ENCODE data around the gene CRISPLD2. TPM values are rescaled to one million over a fixed set of nuclear protein-coding genes. Genes with fewer than 3 reads are reported as not detected.

Gene CRISPLD2
- total and polyA plus RNA-seq, 10 donors = 7.9 to 271 (median 75.5) TPM

- peak overlapping the region in 7 of 8 donors; percentile 29 to 70 (median 49) for H3K27ac ChIP-seq
- H3K27me3 ChIP-seq (replicated peaks in 1 of 7) = no peaks in the 10 kb centered on the region
- H3K9me3 ChIP-seq = no peaks in the 10 kb centered on the region
- TF ChIP-seq CTCF (IDR thresholded peaks at IDR 0.05 in 8 of 11, conservative IDR thresholded peaks at IDR 0.05 in 3 of 11) (no peak), POLR2AphosphoS5 (IDR thresholded peaks at IDR 0.05) (no peak), POLR2A (IDR thresholded peaks at IDR 0.05) (no peak)
- no peak overlapping the region for H3K4me3 ChIP-seq
- peaks cover 11 to 38% (median 22%) of the 10 kb centered on the region in 6 donors for H3K4me1 ChIP-seq
- no peak for DNase-seq
- WGBS, 5 donors = 38 to 59% (median 46%) methylated on average over 9 of the region's 9 CpGs
- no peaks in the 10 kb centered on the region for H3K36me3 ChIP-seq
- intact Hi-C loops (cut with DNase I; ENCODE audit: low total_unique reads) = loop anchor here (5.0 kb wide), 1 partner anchor 196 kb away; no protein-coding TSS in a partner anchor
Measured at GRCh38 chr16:84953190-84953746, 133.5 kb downstream of the CRISPLD2 start.

DNA sequence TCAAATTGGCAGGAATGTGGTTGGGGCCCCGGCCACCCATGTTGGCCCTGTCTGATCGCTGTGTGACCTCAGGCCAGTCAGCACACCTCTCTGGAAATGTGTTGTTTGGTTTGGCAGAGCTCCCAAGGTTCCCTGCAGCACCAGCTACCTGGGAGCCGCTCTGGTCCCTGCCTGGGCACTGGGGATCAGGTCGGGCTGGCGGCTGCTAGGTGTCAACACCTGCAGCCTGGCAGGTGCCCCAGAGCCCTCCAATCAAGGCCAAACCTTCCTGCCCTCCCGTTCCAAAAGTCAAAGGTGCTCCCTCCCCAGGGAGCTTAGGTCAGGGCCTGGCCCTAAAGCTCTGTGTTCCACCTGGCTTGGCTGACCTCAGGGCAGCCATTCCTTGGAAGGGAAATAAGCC, 135.6 kb downstream of the CRISPLD2 start:
- Histone ChIP-seq H3K27me3 (replicated peaks in 1 of 7) (peaks cover 0 to 9% (median 0%) of the 10 kb centered on the region in 7 donors), H3K27ac (no peak overlapping the region), H3K9me3 (no peaks in the 10 kb centered on the region), H3K4me1 (peaks cover 11 to 33% (median 20%) of the 10 kb centered on the region in 6 donors), H3K36me3 (no peaks in the 10 kb centered on the region), H3K4me3 (no peak overlapping the region)
- no peak for TF ChIP-seq POLR2AphosphoS5 (IDR thresholded peaks at IDR 0.05)
- no peak for TF ChIP-seq POLR2A (IDR thresholded peaks at IDR 0.05)
- no peak for TF ChIP-seq CTCF (IDR thresholded peaks at IDR 0.05 in 8 of 11, conservative IDR thresholded peaks at IDR 0.05 in 3 of 11)
- WGBS, 5 donors = 58 to 100% (median 87%) methylated on average over 1 to 6 of the region's 6 CpGs
- intact Hi-C loops (cut with DNase I; ENCODE audit: low total_unique reads) = no loop called here
- DNase-seq = peak; percentile 62

- no peak for DNase-seq
- TF ChIP-seq POLR2AphosphoS5 (IDR thresholded peaks at IDR 0.05) (no peak), CTCF (IDR thresholded peaks at IDR 0.05 in 8 of 11, conservative IDR thresholded peaks at IDR 0.05 in 3 of 11) (no peak), POLR2A (IDR thresholded peaks at IDR 0.05) (no peak)
- Histone ChIP-seq H3K27ac (no peak overlapping the region), H3K36me3 (no peaks in the 10 kb centered on the region), H3K27me3 (replicated peaks in 1 of 7) (peaks cover 0 to 15% (median 0%) of the 10 kb centered on the region in 7 donors), H3K4me1 (peaks cover 10 to 19% (median 17%) of the 10 kb centered on the region in 6 donors), H3K9me3 (no peaks in the 10 kb centered on the region), H3K4me3 (no peak overlapping the region)
- intact Hi-C loops (cut with DNase I; ENCODE audit: low total_unique reads) = no loop called here
- 84 to 94% (median 89%) methylated on average over 5 of the region's 5 CpGs for WGBS, 5 donors
Measured at GRCh38 chr16:84957192-84957591, 137.4 kb downstream of the CRISPLD2 start.

DNA sequence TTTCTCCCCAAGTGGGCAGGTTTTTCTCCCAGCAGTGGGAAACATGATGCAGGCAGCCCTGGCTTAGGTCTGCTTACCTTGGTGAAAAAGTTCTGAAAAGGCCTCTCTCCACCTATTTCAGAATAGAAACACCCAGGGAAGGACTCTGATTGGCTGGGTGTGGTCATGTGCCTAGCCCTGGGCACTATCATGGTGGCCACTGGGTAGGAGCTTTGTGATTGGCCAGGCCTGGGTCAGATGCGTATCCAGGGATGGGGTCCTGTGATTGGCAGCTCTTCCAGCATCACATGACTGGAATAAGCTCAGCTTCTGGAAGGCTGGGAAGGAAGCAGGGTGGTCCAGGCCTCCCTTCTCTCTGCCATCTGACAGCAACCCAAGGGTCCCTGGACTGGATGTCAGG, 138.0 kb downstream of the CRISPLD2 start:
- intact Hi-C loops (cut with DNase I; ENCODE audit: low total_unique reads) = no loop called here
- no peak for TF ChIP-seq POLR2AphosphoS5 (IDR thresholded peaks at IDR 0.05)
- TF ChIP-seq POLR2A (IDR thresholded peaks at IDR 0.05) = no peak
- TF ChIP-seq CTCF (IDR thresholded peaks at IDR 0.05 in 8 of 11, conservative IDR thresholded peaks at IDR 0.05 in 3 of 11) = no peak
- Histone ChIP-seq H3K9me3 (no peaks in the 10 kb centered on the region), H3K27ac (no peak overlapping the region), H3K4me1 (peaks cover 4 to 13% (median 12%) of the 10 kb centered on the region in 6 donors), H3K27me3 (replicated peaks in 1 of 7) (peaks cover 0 to 19% (median 0%) of the 10 kb centered on the region in 7 donors), H3K4me3 (no peak overlapping the region), H3K36me3 (no peaks in the 10 kb centered on the region)
- 71 to 100% (median 96%) methylated on average over 1 of the region's 1 CpG for WGBS, 5 donors
- no peak for DNase-seq

Other genes with a start within 250 kb of the CRISPLD2 start
- 100 to 1,000 TPM; 284 to 655 (median 457) TPM for gene COTL1, start 201.9 kb upstream of the CRISPLD2 start, total RNA-seq
- 100 to 1,000 TPM; 298 to 449 (median 303) TPM for gene COTL1, start 201.9 kb upstream of the CRISPLD2 start, polyA plus RNA-seq
- 10 to 100 TPM; 63.8 to 93.6 (median 73.6) TPM for gene KLHL36, start 171.5 kb upstream of the CRISPLD2 start, total RNA-seq
- 10 to 100 TPM; 17.8 to 32.7 (median 24.8) TPM for gene KLHL36, start 171.5 kb upstream of the CRISPLD2 start, polyA plus RNA-seq
- 100 to 1,000 TPM in 1 of 7 donors, 10 to 100 TPM in 6; 76.7 to 105 (median 87.7) TPM for gene USP10, start 120.0 kb upstream of the CRISPLD2 start, total RNA-seq
- gene USP10, start 120.0 kb upstream of the CRISPLD2 start, polyA plus RNA-seq = 10 to 100 TPM; 28.1 to 36.5 (median 36.3) TPM
- 10 to 100 TPM; 39.3 to 87.1 (median 52.3) TPM for gene ZDHHC7, start 191.6 kb downstream of the CRISPLD2 start, total RNA-seq
- 10 to 100 TPM; 10.3 to 21.5 (median 16.0) TPM for gene ZDHHC7, start 191.6 kb downstream of the CRISPLD2 start, polyA plus RNA-seq
- gene KIAA0513, start 207.8 kb downstream of the CRISPLD2 start, total RNA-seq = 10 to 100 TPM; 21.4 to 30.0 (median 23.3) TPM
- 1 to 10 TPM; 1.7 to 6.0 (median 2.0) TPM for gene KIAA0513, start 207.8 kb downstream of the CRISPLD2 start, polyA plus RNA-seq

Data from spleen (tissue), 11 donors.